ENCODE data around the gene SF3A1.
A peak's percentile ranks its signal among the peaks of the same experiment; 100 is the strongest.
"Not testable (repeated sequence)": the region's sequence is repeated elsewhere in the genome, so short reads cannot be mapped to it uniquely, and the experiment has no call there.

Gene SF3A1, protein sequence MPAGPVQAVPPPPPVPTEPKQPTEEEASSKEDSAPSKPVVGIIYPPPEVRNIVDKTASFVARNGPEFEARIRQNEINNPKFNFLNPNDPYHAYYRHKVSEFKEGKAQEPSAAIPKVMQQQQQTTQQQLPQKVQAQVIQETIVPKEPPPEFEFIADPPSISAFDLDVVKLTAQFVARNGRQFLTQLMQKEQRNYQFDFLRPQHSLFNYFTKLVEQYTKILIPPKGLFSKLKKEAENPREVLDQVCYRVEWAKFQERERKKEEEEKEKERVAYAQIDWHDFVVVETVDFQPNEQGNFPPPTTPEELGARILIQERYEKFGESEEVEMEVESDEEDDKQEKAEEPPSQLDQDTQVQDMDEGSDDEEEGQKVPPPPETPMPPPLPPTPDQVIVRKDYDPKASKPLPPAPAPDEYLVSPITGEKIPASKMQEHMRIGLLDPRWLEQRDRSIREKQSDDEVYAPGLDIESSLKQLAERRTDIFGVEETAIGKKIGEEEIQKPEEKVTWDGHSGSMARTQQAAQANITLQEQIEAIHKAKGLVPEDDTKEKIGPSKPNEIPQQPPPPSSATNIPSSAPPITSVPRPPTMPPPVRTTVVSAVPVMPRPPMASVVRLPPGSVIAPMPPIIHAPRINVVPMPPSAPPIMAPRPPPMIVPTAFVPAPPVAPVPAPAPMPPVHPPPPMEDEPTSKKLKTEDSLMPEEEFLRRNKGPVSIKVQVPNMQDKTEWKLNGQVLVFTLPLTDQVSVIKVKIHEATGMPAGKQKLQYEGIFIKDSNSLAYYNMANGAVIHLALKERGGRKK

DNA sequence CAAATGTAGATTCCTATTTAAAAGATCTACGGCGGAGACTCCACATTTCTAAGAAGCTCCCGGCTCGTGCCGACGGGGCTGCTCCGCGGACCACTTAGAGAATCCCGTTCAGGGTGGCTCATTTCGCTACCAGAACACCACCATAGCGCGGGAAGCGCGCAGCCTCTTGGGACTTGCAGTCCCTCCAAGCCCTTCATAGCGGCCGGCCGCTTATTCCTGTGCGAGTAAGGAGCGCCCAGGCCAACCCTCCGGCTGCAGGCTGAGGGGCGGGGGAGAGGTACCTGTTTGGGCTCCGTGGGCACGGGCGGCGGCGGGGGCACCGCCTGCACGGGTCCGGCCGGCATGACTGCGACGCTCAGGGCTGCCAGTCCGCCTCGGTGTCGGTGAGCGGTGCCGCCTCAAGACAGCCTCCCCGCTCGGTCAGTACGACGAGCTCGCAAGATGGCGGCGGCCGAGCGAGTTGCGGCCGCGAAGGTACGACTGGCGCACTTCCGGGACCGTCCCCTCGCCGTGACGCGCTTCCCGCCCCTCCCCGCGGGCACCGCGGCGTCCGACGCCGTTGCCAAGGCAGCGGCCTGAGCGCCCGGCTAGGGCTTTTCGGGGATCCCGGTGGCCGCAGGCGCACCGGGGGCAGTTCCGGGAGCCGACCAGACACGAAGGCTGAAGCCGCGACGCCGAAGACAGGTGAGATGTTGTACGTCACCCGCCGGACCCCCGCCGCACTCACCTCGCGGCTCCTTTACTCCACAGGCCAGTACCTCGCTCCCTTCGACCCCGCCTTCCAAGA is at the start of gene SF3A1, which contains the start of gene CCDC157:
TSS of gene SF3A1 (minus strand) at position 446 of the 787 bp plus-strand sequence. CDS start at position 344, 102 bp downstream.
TSS of gene CCDC157 (plus strand) at position 559 of the 787 bp plus-strand sequence. CDS start 8,994 bp downstream, outside the sequence.
- DNase-seq, result peak; percentile 69 to 76

DNA sequence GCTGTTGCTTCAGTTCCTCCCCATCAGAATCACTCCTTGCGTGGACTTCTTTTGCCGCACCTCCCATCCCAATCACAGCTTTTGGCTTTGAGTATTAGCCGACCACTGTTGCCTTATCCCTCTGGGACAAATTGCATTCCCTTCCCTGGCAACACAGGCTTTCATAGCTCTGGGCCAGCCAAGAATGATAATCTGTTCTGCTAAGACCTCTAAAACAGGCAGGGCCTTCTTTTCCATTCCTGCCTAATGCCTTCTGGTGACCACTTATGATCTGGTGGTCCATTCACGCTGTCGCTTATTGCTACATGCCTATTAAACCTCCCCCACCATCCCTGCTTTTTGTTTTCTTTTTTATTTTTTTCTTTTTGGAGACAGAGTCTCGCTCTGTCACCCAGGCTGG is 49.7 kb upstream of the SF3A1 start:
- no peak for DNase-seq

GRCh38 chr22:30405731-30406130 is 49.0 kb upstream of the SF3A1 start:
- no peak for DNase-seq

DNA sequence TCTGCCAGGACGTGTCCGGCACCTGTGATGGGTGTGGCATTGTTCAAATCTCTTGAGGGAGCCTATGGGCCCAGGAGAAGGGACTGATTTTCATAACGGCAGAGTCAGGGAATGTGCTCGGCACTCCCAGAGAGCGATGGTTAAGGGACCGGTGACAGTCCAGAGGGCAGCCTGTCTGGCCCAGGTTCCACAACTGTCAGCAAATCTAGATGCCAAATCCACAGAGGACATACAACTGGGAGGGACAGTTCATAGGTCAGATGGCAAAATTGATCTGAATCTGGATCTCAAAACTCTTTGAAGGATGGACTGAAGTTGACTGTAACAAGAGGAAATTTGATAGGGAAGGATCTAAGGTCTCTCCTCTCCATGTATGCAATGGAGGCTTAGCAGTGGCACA is 47.6 kb upstream of the SF3A1 start:
- DNase-seq, result no peak

DNA sequence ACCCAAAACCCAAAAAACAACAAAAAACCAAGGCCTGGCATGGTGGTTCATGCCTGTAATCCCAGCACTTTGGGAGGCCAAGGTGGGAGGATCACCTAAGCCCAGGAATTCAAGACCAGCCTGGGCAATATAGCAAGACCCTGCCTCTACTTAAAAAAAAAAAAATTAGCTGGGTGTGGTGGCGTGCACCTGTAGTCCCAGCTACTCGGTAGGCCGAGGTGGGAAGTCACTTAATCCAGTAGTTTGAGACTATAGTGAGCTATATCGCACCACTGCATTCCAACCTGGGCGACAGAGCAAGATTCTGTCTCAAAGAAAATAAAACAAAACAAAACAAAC is 46.0 kb upstream of the SF3A1 start:
- not testable (repeated sequence) for DNase-seq

- DNase-seq, result peak; percentile 34 to 42
Observed at GRCh38 chr22:30402028-30402765, 45.5 kb upstream of the SF3A1 start.

- not testable (repeated sequence) for DNase-seq
Observed at GRCh38 chr22:30401024-30401423, 44.3 kb upstream of the SF3A1 start.

DNA sequence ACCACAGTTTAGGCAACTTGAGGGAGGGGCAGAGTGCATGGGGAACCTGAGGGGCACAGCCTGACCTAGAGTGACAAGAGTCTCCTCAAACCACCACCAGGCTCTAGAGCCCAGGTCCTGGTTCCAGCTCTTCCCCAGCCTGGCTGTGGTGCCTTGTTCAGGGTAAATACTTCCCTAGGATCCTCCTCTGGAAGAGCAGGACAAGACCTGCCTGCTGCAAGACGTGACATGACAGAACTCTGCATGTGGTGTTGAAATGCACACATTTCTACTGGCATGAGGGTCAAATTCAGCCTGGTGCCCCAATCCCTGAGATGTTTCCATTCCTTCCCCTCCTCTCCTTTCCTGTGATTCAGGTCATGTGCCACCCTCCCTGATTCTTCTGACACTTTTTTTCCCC is 43.5 kb upstream of the SF3A1 start:
- no peak for DNase-seq

DNA sequence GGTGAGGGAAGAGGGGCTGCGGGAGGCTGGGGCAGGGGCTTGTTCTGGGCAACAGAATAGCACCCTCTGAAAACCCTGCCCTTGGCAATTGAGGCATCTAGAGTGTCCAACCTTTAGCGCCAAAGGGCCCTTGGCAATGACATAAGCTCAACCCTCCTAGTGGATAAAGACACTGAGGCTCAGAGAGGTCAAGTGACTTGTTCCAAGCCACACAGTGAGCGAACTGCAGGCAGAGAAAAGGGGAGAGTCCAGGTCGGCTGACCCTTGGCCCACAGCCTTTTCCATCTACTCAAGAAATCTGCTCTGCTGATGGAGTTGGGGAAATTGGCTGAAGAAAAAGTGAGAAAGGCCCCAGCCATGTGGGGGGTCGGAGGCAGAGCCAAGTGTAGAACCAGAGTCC is 43.0 kb upstream of the SF3A1 start:
- no peak for DNase-seq

DNA sequence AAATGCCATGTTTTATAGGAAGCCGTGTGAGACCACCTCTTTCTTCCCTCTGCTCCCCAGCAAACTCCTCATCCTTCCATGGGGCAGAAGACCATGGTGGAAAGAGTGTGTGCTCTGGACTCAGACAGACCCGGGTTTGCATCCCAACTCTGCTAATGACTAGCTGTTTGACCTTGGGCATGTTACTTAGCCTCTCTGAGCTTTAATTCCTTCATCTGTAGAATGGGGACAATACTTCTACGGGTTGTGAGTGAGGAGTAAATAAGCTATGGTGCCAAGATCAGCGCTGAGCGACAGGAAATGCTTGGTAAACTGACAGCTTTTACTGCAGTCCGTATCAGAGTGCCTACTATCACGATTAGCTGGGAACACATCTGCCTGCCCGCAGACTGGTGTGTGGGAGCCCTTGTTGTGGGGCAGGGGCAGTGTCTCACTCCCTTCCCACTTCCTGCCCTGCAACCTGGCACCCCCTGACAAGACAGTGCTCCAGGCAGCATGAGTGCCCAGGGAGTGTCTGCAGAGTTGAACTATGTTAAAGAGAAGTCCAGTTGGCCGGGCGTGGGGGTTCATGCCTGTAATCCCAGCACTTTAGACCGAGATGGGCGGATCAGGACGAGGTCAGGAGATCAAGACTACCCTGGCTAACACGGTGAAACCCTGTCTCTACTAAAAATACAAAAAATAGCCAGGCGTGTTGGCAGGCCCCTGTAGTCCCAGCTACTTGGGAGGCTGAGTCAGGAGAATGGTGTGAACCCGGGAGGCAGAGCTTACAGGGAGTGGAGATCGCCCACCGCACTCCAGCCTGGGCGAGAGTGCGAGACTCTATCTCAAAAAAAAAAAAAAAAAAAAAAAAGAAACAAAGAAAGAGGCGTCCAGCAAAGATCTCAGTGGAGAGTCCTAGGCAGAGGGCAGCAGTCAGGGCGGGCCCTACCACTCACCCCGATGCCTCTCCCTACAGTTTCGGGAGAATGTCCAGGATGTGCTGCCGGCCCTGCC is 42.3 kb upstream of the SF3A1 start:
- DNase-seq, result no peak

DNA sequence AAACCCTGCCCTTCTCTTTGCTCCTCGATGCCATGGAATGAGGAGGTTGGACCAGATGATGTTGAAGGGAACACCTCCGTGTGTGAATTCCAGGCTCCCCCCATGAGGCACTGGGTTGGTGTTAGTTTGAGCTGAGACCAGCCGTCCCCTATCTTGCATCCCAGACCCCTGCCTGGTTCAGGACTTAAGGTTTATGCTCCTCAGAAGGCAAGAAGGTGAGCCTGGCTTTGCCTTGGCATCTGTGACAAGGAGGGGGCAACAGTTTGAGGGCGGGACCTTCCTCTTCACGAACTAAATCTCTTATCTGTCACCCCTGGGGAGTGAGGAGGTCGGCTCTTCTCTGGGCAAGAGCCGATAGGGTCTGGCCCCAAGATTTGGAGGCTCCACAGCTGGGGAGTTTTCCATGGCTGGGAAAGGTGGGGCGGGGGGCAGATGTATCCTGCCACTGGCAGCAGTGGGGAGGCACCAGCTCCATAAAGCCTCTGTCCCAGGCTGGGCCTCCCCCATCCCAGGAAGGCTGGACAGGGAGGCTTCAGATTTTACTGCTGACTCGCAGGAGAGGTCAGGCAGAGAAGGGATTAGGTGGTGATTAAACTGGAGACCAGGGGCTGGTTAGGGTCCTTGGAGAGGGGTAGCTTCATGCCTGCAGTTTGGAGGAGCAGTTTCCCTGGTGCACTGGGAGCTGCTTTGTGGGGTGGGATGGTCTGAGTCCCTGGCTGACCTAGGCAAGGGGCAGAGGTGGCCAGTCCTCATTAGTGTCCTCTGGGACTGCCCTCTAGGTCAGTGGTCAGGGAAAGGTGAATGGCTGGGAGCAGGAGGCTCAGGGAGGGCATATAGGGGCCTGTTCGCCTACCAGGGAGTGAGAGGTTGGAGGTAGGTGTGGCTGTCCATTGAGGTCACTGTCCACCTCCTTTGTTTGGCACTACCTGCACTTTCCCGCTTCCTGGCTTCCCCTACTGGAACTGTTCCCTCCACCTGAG is 41.3 kb upstream of the SF3A1 start:
- DNase-seq, result no peak

- peak; percentile 14 to 42 for DNase-seq
Observed at GRCh38 chr22:30396871-30397655, 40.4 kb upstream of the SF3A1 start, which contains the start of gene SEC14L2. SEC14L2 (plus strand) TSS chr22:30397018; CDS start chr22:30397117, 99 bp downstream.

DNA sequence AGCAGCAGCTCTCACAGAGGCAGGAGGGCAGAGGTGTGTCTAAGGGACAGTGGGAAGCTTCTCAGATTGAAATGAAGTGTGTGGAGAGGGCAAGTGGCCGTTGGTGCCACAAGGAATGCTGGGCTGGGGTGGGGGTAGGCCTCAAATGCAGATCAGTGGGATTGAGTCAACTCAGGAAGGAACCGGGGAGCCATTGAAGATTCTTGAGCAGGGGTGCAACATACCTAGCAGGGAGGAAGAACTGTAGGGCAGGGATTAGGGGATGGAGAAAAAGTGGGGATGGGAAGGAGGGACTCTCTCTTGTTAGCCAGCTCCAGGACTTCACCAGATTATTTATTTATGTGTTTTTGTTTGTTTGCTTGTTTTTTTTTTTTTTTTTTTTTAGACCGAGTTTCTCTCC is 37.2 kb upstream of the SF3A1 start:
- DNase-seq, result no peak

GRCh38 chr22:30393322-30393680 is 36.6 kb upstream of the SF3A1 start:
- no peak for DNase-seq

DNA sequence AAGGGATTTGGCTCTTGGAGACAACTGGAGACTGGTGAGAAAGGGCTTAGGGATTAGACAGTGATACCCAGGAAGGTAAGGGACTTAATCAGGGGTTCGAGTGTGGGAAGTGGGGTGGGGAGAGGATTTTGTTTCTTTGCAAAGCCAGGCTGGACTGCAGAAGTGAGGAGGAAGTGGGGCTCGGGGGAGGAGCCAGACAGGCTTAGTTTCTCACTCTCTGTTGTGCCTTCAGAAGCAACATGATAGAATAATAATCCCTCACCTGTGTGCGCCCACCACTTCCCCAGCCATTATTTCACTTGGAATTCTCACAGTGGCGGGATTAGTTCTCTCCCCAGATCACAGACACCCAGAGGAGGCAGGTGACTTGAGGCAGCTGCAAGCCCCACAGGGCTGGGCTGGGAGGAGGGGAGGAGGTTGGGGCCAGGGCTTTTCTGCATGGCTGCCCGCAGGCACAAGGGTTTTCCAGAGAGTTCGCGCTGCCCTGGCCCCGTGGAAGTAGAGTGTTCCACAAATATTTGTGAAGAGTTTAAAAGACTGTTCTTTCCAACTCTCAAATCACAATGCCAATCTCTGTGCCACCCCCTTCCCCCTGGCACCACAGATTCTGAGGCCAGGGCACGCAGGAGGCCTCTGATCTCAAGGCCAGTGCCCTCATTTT is 36.1 kb upstream of the SF3A1 start:
- DNase-seq, result peak; percentile 11 to 15

DNA sequence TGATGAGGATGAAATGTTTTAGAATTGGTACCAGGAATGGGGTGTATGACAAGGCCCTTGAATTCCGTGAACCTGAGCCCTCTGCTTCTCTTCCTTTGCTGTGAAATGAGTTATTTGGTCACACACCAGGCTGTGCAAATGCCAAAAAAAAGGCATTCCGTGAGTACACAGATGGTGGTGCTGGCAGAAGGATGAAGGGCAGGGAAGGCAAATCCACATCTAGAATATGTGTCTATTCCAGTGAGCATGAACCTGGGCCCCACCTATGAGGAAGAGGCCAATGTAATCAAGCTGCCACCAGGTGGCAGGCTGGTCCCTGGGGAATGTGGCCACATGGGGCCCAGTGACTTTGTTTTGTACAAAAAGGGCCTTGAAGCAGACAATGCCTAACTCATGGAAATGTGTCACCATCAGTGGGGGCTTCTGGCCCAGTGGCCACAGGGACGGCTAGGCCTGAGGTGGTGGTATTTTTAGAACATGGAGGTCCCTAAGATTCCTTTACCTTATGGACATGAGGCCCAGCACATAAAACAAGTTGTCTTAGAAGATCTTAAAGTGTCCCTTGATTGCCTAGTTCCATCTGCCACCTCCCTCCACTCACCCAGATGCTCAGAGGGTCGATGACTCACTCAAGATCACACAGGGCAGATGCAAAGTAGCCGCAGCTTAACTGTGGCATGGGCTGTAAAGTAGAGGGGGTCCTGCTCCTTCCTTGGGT is 34.4 kb upstream of the SF3A1 start:
- DNase-seq, result peak; percentile 65 to 76

GRCh38 chr22:30386960-30387827 is 30.5 kb upstream of the SF3A1 start, which contains the start of gene RNF215:
RNF215 (minus strand) TSS chr22:30387411; CDS start chr22:30387313, 98 bp downstream.
- peak; percentile 64 to 78 for DNase-seq

All from Kasumi-1 (cell line).